ENCODE data around the gene ANO7. TPM values are rescaled to one million over a fixed set of nuclear protein-coding genes. Genes with fewer than 3 reads are reported as not detected.

ANO7 gene
- total RNA-seq, 1 donor from 2014 or later, result 1.0 TPM

GRCh38 chr2:241227594-241227993 lies 39.1 kb downstream of the ANO7 start:
- no peak for DNase-seq (ENCODE audit: low read depth in 2 of 2)

DNA sequence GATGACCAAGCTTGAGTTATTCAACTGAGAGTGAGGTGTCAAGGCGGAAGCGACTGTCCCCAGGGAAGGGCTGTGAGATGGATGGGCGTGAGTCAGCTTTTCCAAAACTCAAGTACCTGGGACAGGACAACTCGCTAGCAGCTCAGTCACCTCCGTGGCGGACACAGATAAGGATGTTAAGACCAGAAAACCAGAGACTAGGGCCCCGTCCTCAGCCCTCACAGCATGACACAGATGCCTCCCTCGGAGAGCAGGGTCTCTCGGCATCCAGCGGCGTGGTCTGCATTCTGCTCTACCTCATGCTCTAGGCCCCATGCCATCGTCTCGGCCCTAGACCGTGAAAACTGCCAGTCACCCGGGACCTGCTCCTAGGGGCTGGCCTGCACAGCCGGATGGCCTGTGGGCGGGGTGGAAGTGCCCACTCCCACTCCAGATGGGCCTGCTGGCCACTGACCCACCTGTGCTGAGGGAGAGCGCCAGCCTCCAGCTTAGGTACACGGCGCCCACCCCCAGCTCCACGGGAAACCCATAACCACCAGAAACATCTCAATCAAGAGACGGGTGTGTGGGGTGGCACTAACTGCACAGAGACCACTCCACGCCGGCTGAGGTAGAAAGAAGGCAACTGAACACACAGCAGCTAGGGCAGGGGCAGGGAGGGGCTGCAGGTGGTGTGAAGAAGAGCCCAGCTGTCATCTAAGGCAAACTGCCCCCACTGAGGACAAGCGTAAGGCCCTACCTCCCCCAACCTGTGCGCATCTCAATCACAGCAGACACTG lies 39.8 kb downstream of the ANO7 start:
- no peak for DNase-seq (ENCODE audit: low read depth in 2 of 2)

- DNase-seq (ENCODE audit: low read depth in 2 of 2), result peak; percentile 51 to 68
Observed at GRCh38 chr2:241228860-241229516, 40.5 kb downstream of the ANO7 start.

DNA sequence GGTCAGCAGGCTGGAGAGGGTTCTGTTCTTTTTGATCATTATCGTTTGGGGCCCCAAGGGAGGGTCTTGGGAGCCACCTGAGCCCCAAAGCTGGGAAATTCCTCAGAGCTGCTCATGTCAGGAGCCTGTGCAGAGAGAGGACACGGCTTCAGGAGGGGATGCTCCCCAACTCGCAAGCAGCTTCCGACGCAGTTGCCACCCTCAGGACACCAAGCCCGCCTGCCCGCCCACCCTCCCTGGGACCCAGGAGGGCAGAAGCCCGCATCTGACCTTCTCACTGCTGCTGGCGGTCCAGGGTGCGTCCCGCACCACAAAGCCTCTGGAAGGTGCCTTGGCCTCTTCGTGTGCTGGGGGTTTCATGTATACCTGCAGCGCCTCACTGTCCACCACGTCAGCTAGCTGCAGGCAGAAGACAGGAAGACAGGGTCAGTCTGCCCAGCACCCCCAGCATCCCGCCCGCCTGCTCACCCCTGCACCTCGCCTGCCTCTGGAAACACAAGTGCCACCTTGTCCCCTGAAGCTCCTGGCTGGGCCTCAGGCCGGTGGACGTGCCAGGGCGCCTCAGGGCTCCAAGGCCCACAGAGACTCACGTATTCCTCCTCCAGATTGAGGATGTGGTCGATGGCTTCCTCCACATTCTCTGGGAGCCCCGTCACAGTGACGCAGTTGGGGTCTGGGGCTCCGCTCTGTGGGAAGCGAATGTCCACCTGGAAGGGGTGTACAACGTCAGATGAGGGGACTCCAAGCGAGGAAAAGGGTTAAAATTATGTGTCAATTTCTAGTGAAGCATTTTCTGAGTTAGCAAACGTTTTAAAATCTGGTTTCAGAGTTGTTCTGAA lies 41.3 kb downstream of the ANO7 start:
- no peak for DNase-seq (ENCODE audit: low read depth in 2 of 2)

GRCh38 chr2:241230435-241230834 lies 42.0 kb downstream of the ANO7 start:
- no peak for DNase-seq (ENCODE audit: low read depth in 2 of 2)

DNA sequence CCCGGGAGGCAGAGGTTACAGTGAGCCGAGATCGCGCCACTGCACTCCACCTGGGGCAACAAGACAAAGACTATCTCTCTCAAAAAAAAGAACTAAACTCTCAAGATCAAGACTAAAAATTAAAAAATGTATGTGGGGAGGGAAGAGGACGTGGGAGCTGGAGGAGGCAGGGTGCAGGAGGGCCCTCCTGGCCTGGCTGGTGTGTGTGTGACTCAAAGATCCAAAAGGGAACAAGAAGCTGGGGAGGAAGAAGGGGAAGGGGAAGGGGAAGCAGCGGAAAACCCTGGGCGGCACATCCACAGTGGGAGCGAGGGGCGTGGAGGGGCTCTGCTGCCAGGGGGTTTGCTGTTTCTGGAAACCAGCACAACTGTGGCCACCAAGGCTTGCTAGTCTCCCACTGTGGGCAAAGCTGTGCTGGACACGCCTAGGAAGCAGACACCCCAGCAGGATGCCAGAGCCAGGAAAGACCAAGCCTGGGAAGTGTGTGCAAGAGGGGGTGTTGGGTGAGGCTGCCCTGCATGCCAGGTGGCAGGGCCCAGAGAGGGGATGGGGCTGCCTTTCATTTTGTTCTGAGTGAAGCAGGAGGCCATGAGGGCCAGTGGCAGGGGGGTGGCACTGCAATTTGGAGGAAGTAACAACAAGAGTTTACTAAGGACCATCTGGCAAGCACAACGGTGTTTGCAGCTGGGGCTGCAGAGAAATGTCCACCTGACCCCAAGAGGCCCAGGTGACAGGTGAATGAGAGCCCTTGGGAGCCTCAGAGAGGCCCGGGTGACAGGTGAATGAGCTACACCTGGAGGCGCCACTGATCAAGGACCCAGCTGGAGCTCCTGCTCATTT lies 44.5 kb downstream of the ANO7 start:
- DNase-seq (ENCODE audit: low read depth in 2 of 2), result no peak

GRCh38 chr2:241234066-241234790 lies 45.8 kb downstream of the ANO7 start:
- no peak for DNase-seq (ENCODE audit: low read depth in 2 of 2)

- DNase-seq (ENCODE audit: low read depth in 2 of 2), result peak; percentile 34 to 45
Observed at GRCh38 chr2:241234962-241235740, 46.7 kb downstream of the ANO7 start.

- DNase-seq (ENCODE audit: low read depth in 2 of 2), result no peak
Observed at GRCh38 chr2:241235859-241236593, 47.5 kb downstream of the ANO7 start.

DNA sequence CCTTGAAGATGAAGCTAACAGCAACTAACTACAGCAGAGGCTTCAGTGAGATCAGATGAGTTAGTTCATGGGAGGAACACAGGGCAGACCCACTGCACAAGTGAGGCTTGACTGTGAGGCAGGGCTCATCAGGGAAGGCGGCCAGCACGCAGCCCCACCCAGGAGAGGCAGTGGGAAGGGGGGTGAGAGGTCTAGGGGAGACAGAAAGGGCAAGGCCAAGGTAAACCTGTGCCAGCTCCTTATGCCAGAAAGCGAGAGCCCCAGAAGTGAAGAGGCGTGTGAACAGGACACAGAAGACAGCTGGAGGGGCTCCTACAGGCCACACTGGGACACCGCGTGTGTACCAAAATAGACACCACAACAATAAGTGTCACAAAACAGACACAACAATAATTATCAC lies 48.6 kb downstream of the ANO7 start:
- no peak for DNase-seq (ENCODE audit: low read depth in 2 of 2)

- no peak for DNase-seq (ENCODE audit: low read depth in 2 of 2)
Observed at GRCh38 chr2:241237949-241238371, 49.5 kb downstream of the ANO7 start.

DNA sequence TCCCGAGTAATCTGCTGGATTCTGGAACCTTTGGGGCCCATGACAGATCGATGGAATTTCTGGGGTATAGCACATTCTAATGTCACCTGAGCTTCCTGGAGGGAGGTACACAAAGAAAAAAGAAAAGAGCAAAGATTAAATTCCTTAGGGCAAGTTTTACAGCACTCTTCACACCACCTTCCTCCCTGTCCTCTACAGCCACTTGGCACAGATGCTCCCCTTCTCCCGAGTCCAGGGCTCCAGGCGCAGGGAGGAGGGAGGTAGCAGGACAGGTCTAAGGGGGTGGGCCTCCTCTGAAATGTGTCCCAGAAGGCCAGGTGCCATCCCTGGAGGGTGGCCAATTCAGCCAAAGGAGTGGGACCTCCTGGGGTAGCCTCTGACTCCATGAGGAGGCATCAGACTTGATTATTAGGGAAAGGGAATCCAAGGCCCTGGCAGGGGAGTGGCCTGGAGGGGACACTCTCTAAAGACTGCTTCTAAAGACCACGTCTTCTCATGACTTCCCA lies 50.3 kb downstream of the ANO7 start:
- no peak for DNase-seq (ENCODE audit: low read depth in 2 of 2)

DNA sequence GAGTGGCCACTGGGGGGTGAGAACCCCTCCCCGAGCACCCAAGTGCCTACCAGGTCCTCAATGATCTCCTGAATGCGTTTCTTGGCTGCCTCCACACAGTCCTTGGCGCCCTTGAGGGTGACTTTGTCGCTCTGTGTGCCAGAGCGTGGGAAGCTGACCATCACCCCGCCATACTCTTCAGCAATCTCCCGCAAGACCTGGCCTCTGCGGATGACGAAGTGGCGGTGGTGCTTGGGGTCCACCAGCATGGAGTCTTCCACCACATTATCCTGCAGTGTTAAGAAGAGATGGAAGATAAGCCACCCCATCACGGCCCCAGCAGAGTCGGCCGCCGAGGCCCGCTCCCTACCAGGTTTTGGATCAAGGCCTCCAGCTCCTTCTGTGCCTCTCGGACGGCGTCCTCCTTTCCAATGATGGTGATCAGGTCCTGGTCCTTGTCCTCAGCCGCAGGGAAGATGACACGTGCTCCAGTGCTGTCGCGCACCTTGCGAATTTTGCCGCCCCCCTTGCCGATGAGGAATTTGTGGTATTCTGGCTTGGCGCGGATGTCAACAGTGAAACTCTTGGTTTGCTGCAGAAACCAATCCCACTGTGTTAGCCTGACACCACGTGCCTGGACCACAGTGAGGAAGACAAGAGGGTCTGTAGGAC lies 51.2 kb downstream of the ANO7 start:
- DNase-seq (ENCODE audit: low read depth in 2 of 2), result no peak

GRCh38 chr2:241240320-241241004 lies 52.0 kb downstream of the ANO7 start:
- DNase-seq (ENCODE audit: low read depth in 2 of 2), result no peak

GRCh38 chr2:241241669-241242068 lies 53.2 kb downstream of the ANO7 start:
- DNase-seq (ENCODE audit: low read depth in 2 of 2), result no peak

DNA sequence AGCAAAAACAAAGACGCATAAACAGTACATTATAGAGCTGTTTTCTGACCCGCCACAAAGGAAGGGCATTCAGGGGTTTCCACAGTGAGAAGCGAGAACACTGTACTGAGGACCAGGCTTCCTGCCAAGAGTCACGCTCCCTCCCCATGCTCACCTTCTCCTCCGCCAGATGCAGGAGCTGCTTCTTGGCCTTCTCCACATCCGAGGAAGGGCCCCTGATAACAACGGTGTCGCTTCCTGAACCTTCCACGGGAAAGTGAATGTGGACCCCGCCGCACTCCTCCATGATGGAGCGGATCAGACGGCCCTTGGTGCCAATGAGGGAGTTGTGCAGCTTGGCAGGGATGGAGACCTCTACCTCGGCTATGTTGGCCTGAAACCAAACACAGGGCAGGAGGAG lies 53.8 kb downstream of the ANO7 start:
- no peak for DNase-seq (ENCODE audit: low read depth in 2 of 2)

GRCh38 chr2:241244368-241244767 lies 55.9 kb downstream of the ANO7 start:
- DNase-seq (ENCODE audit: low read depth in 2 of 2), result no peak

GRCh38 chr2:241248289-241248688 lies 59.8 kb downstream of the ANO7 start:
- no peak for DNase-seq (ENCODE audit: low read depth in 2 of 2)

Data from dermis microvascular lymphatic vessel endothelial cell (primary cell).